Bronchial epithelial cell (primary cell): Measurements from ENCODE around the gene B4GALNT4. TPM values are rescaled to one million over a fixed set of nuclear protein-coding genes. Genes with fewer than 3 reads are reported as not detected.
"Not testable (repeated sequence)": the region's sequence is repeated elsewhere in the genome, so short reads cannot be mapped to it uniquely, and the experiment has no call there.

Experiments
- DNase-seq: peaks from one replicate; pipeline ENCODE4 v3.0.0-alpha.2; 2010; ENCODE audit warnings: low read depth
- FAIRE-seq: peaks from 2 replicates; lab custom pipeline; 2011; peaks lifted over from hg19 to GRCh38; lab: Jason Lieb, UNC
- H3K27me3 ChIP-seq: 2 replicates; pipeline ENCODE4 v1.5.1; 2011; ENCODE audit warnings: low read length; ENCODE audit not compliant: control insufficient read depth, insufficient read depth
- H3K36me3 ChIP-seq: 2 replicates; pipeline ENCODE4 v1.5.1; 2011; ENCODE audit warnings: low read length; ENCODE audit not compliant: control insufficient read depth, insufficient read depth
- H3K4me3 ChIP-seq: 2 replicates; pipeline ENCODE4 v1.5.1; 2011; ENCODE audit warnings: mild to moderate bottlenecking, low read depth, low read length, control low read depth
- total RNA-seq: library from RNA; depleted of rRNA; stranded (reverse); fragments of >200 nt; gene quantifications from 2 replicates; pipeline ENCODE4 v1.2.1, GENCODE V29; 2014
- TF ChIP-seq, protein P1 (sequence below): IDR thresholded peaks from 2 replicates; pipeline ENCODE4 v1.5.1; 2011; ENCODE audit warnings: mild to moderate bottlenecking, moderate library complexity, low read length, control low read depth, inconsistent platforms; ENCODE audit not compliant: insufficient read depth, severe bottlenecking

The B4GALNT4 gene
- total RNA-seq, 1 donor from 2014 or later = 10.8 TPM

DNA sequence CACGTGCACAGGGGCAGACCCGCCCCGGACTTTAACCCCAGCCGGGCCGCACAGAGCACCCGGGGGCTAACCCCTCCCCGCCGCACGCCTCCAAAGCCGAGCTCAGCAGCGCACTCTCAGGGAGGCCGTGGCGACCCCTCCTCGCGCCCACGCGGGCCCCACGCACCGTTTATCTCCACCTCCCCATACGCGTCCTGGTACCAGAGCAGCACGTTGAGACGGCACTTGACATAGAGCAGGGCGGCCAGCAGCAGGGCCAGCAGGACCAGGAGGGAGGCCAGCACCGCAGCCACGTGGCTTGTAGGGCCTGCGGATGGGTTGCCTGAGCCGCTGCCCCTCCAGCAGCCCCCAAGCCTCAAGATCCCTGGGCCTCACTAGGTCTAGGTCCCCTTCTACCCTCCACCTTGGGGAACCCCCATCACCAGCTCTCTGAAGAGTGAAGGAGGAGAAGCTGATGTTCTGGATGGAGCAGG is 38.4 kb downstream of the B4GALNT4 start:
- FAIRE-seq = no peak

DNA sequence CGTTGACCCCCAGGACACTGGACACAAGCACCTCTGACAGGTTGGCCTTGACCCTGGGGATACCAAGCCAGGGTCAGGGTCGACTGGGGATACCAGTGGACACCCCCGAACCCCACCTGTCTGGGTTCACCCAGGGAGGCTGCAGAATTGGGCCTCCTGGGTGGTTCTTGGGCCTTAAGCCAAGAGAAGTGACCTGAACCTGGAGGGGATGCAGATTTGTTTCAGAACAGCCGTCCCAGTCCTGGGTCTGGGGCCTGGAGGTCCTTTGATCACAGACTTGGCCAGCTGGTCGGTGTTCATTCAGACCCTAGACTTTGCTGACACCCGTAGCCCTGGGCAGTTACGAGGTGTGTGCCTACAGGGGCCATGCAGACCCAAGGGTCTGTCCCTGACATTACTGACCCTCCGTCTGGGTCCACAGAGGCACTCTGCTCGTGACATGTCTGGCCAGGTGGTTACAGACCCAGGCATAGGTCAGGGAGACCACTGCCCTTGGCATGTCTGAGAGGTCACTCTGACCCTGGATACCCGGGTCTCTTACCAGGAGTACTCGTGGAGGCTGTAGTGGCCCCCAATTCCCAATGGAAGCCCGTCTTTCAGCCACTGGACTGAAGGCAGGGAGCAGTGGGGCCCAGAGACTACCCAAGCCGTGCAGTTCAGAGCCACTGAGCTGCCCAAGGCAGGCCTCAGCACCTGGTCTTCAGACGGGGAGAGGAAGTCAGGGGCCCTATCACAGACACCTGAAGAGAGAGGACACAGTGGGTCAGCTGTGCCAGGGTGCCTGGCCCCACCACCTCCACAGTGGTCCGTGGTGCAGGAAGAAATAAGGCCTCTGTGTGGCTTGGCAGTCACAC is 39.1 kb downstream of the B4GALNT4 start:
- FAIRE-seq (no peak), DNase-seq (no peak)
- no peaks in the 10 kb centered on the region for H3K27me3 ChIP-seq
- H3K36me3 ChIP-seq = peaks cover 21% of the 10 kb centered on the region
- TF ChIP-seq, protein P1, sequence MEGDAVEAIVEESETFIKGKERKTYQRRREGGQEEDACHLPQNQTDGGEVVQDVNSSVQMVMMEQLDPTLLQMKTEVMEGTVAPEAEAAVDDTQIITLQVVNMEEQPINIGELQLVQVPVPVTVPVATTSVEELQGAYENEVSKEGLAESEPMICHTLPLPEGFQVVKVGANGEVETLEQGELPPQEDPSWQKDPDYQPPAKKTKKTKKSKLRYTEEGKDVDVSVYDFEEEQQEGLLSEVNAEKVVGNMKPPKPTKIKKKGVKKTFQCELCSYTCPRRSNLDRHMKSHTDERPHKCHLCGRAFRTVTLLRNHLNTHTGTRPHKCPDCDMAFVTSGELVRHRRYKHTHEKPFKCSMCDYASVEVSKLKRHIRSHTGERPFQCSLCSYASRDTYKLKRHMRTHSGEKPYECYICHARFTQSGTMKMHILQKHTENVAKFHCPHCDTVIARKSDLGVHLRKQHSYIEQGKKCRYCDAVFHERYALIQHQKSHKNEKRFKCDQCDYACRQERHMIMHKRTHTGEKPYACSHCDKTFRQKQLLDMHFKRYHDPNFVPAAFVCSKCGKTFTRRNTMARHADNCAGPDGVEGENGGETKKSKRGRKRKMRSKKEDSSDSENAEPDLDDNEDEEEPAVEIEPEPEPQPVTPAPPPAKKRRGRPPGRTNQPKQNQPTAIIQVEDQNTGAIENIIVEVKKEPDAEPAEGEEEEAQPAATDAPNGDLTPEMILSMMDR = no peak
- no peak overlapping the region for H3K4me3 ChIP-seq

More for the DNA sequence above, 38.4 kb downstream of the B4GALNT4 start:
- no peak for DNase-seq
- peaks cover 25% of the 10 kb centered on the region for H3K36me3 ChIP-seq
- no peaks in the 10 kb centered on the region for H3K27me3 ChIP-seq
- TF ChIP-seq, protein P1 = no peak
- H3K4me3 ChIP-seq = no peak overlapping the region

DNA sequence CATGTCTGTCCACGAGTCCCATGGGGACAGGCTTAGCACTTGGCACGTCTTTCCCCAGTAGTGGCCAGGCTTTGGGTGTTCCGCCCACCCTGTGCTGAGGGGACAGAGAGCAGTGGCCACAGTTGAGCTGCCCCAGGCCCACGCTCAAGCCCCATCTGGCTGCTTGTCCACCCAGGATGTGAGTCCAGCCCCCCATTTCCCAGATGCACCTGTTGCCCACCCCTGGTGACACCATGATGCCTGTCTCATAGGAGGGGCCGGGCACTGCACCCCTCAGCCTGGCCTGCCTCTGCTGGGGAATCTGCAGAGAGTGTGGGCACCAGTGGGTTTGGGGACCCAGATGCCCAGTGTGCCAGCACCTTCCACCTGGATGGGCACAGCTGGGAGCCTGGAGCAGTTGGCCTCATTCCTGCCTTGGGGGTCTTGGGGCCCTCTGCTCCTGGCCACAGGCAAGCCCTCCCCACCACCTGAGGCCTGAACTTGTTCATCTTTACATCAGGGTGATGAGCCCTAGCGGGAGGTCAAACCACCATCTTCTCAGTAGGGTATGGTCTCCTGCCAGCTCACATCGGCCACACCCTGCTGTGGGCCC is 39.8 kb downstream of the B4GALNT4 start:
- FAIRE-seq (no peak), DNase-seq (no peak)
- TF ChIP-seq, protein P1 = no peak

DNA sequence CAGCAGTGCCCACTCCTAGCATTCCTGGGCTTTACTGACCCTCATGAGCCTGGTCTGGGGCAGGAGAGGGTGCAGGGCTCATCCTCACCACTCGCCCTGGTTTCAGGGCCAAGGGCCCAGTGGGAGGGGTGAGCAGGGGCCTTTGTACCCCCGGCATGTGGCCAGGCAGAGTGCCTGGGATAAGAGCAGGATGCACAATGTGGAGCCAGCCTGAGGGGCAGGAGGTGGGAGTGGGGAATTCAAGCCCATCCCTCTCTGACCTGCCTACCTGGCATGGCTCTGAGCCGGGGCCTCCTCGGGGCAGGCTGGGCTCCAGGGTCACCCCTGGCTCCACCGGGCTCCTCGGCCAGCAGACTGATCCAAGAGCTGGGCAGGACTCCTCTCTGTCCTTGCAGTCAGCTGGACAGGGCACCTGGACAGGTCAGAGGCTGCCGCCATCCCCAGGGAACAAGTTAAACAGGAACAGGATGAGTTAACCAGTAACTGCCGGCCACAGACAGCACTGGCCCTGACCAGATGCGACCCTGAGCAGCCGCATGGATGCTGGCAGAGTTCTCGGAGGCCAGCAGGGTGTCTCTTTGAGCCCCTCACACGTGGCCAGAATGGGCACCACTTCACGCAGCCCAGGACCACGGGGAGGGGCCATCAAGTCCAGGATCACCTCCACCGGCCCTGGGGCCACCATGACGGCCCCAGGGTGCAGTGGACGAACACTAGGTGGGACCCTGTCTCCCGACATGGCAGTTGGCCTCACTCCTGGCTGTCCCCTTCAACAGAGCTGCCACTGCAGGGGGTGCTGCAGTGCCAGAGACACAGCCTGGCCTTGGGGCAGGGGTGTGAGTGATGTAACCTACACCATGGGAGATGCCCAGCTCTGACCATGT is 40.5 kb downstream of the B4GALNT4 start:
- FAIRE-seq (no peak), DNase-seq (no peak)
- peaks cover 7% of the 10 kb centered on the region for H3K36me3 ChIP-seq
- H3K4me3 ChIP-seq = no peak overlapping the region
- TF ChIP-seq, protein P1 = no peak
- H3K27me3 ChIP-seq = no peaks in the 10 kb centered on the region

More for the DNA sequence above, 39.8 kb downstream of the B4GALNT4 start:
- peaks cover 14% of the 10 kb centered on the region for H3K36me3 ChIP-seq
- no peaks in the 10 kb centered on the region for H3K27me3 ChIP-seq
- H3K4me3 ChIP-seq = no peak overlapping the region

DNA sequence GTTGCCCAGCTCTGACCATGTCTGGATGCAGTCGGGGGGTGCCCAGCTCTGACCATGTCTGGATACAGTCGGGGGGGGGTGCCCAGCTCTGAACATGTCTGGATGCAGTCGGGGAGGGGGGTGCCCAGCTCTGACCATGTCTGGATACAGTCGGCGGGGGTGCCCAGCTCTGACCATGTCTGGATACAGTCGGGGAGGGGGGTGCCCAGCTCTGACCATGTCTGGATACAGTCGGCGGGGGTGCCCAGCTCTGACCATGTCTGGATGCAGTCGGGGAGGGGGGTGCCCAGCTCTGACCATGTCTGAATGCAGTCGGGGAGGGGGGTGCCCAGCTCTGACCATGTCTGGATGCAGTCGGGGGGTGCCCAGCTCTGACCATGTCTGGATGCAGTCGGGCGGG is 41.4 kb downstream of the B4GALNT4 start:
- not testable (repeated sequence) for H3K36me3 ChIP-seq, DNase-seq, H3K27me3 ChIP-seq, FAIRE-seq, H3K4me3 ChIP-seq

DNA sequence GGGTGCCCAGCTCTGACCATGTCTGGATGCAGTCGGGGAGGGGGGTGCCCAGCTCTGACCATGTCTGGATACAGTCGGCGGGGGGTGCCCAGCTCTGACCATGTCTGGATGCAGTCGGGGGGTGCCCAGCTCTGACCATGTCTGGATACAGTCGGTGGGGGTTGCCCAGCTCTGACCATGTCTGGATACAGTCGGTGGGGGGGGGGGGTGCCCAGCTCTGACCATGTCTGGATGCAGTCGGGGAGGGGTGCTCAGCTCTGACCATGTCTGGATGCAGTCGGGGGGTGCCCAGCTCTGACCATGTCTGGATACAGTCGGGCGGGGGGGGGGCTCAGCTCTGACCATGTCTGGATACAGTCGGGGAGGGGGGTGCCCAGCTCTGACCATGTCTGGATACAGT is 42.2 kb downstream of the B4GALNT4 start:
- not testable (repeated sequence) for FAIRE-seq, H3K27me3 ChIP-seq, DNase-seq, H3K36me3 ChIP-seq, H3K4me3 ChIP-seq
